Measurements from ENCODE around the gene SPATA6.

The SPATA6 gene

GRCh38 chr1:48263041-48263440 is 209.0 kb downstream of the SPATA6 start:
- H3K4me1 ChIP-seq = no peaks in the 10 kb centered on the region
- no peak for TF ChIP-seq Cebpa-rat (IDR thresholded peaks at IDR 0.05)
- H3K27ac ChIP-seq = no peak overlapping the region
- no peaks in the 10 kb centered on the region for H3K27me3 ChIP-seq
- no peaks in the 10 kb centered on the region for H3K36me3 ChIP-seq
- no peak overlapping the region for H3K4me3 ChIP-seq
- H3K9ac ChIP-seq = no peak overlapping the region
- no peaks in the 10 kb centered on the region for H4K20me1 ChIP-seq
- H3K9me3 ChIP-seq = peaks cover 11% of the 10 kb centered on the region; the same call in 1 of the 2 replicates
- no peak overlapping the region for H3K4me2 ChIP-seq

GRCh38 chr1:48261881-48262400 is 210.1 kb downstream of the SPATA6 start:
- no peak for TF ChIP-seq Cebpa-rat (IDR thresholded peaks at IDR 0.05)
- Histone ChIP-seq H4K20me1 (no peaks in the 10 kb centered on the region), H3K27me3 (no peaks in the 10 kb centered on the region), H3K36me3 (no peaks in the 10 kb centered on the region), H3K4me3 (no peak overlapping the region), H3K4me1 (no peaks in the 10 kb centered on the region), H3K9me3 (no peaks in the 10 kb centered on the region), H3K27ac (no peak overlapping the region), H3K4me2 (no peak overlapping the region), H3K9ac (no peak overlapping the region)

- Histone ChIP-seq H3K4me3 (no peak overlapping the region), H4K20me1 (no peaks in the 10 kb centered on the region), H3K9ac (no peak overlapping the region)
Measured at GRCh38 chr1:48258106-48258505, 213.9 kb downstream of the SPATA6 start.

GRCh38 chr1:48254254-48254653 is 217.8 kb downstream of the SPATA6 start:
- no peak for TF ChIP-seq Cebpa-rat (IDR thresholded peaks at IDR 0.05)
- Histone ChIP-seq H3K9me3 (no peaks in the 10 kb centered on the region), H3K4me1 (peaks cover 8% of the 10 kb centered on the region), H3K9ac (no peak overlapping the region), H4K20me1 (no peaks in the 10 kb centered on the region), H3K4me2 (no peak overlapping the region), H3K4me3 (no peak overlapping the region), H3K36me3 (no peaks in the 10 kb centered on the region), H3K27me3 (no peaks in the 10 kb centered on the region), H3K27ac (no peak overlapping the region)

More at GRCh38 chr1:48258106-48258505, 213.9 kb downstream of the SPATA6 start:
- H3K36me3 ChIP-seq = no peaks in the 10 kb centered on the region
- no peaks in the 10 kb centered on the region for H3K27me3 ChIP-seq
- no peaks in the 10 kb centered on the region for H3K9me3 ChIP-seq
- H3K4me1 ChIP-seq = no peaks in the 10 kb centered on the region
- no peak overlapping the region for H3K4me2 ChIP-seq
- no peak overlapping the region for H3K27ac ChIP-seq
- no peak for TF ChIP-seq Cebpa-rat (IDR thresholded peaks at IDR 0.05)

- peaks cover 8% of the 10 kb centered on the region for H3K4me1 ChIP-seq
- no peak overlapping the region for H3K4me3 ChIP-seq
- no peak overlapping the region; the same call in 1 of the 2 replicates for H3K4me2 ChIP-seq
- no peaks in the 10 kb centered on the region for H3K36me3 ChIP-seq
- no peak overlapping the region for H3K9ac ChIP-seq
- no peak overlapping the region for H3K27ac ChIP-seq
- no peaks in the 10 kb centered on the region for H4K20me1 ChIP-seq
- H3K9me3 ChIP-seq = no peaks in the 10 kb centered on the region
- TF ChIP-seq Cebpa-rat (IDR thresholded peaks at IDR 0.05) = no peak
- H3K27me3 ChIP-seq = no peaks in the 10 kb centered on the region
Measured at GRCh38 chr1:48251821-48252220, 220.2 kb downstream of the SPATA6 start.

GRCh38 chr1:48251323-48251722 is 220.7 kb downstream of the SPATA6 start:
- no peak overlapping the region for H3K4me2 ChIP-seq
- H3K36me3 ChIP-seq = no peaks in the 10 kb centered on the region
- H3K9me3 ChIP-seq = no peaks in the 10 kb centered on the region
- H3K27ac ChIP-seq = no peak overlapping the region
- H3K4me3 ChIP-seq = no peak overlapping the region
- H3K27me3 ChIP-seq = no peaks in the 10 kb centered on the region
- H4K20me1 ChIP-seq = no peaks in the 10 kb centered on the region
- peaks cover 8% of the 10 kb centered on the region for H3K4me1 ChIP-seq
- no peak overlapping the region for H3K9ac ChIP-seq
- no peak for TF ChIP-seq Cebpa-rat (IDR thresholded peaks at IDR 0.05)

GRCh38 chr1:48250572-48250971 is 221.4 kb downstream of the SPATA6 start:
- Histone ChIP-seq H3K4me2 (no peak overlapping the region), H4K20me1 (no peaks in the 10 kb centered on the region), H3K36me3 (no peaks in the 10 kb centered on the region), H3K27me3 (no peaks in the 10 kb centered on the region), H3K27ac (no peak overlapping the region), H3K9me3 (no peaks in the 10 kb centered on the region), H3K9ac (no peak overlapping the region), H3K4me1 (peaks cover 9% of the 10 kb centered on the region), H3K4me3 (no peak overlapping the region)
- no peak for TF ChIP-seq Cebpa-rat (IDR thresholded peaks at IDR 0.05)

GRCh38 chr1:48249868-48250267 is 222.1 kb downstream of the SPATA6 start:
- Histone ChIP-seq H3K9ac (no peak overlapping the region), H3K27ac (no peak overlapping the region), H3K27me3 (no peaks in the 10 kb centered on the region), H3K4me1 (peaks cover 16% of the 10 kb centered on the region), H3K36me3 (no peaks in the 10 kb centered on the region), H3K4me3 (no peak overlapping the region), H3K9me3 (no peaks in the 10 kb centered on the region), H4K20me1 (no peaks in the 10 kb centered on the region), H3K4me2 (no peak overlapping the region)
- TF ChIP-seq Cebpa-rat (IDR thresholded peaks at IDR 0.05) = no peak

GRCh38 chr1:48248356-48248755 is 223.6 kb downstream of the SPATA6 start:
- no peak overlapping the region for H3K27ac ChIP-seq
- H3K4me1 ChIP-seq = peaks cover 16% of the 10 kb centered on the region
- H3K9me3 ChIP-seq = no peaks in the 10 kb centered on the region
- H3K36me3 ChIP-seq = no peaks in the 10 kb centered on the region
- no peak for TF ChIP-seq Cebpa-rat (IDR thresholded peaks at IDR 0.05)
- H3K9ac ChIP-seq = no peak overlapping the region
- H3K4me2 ChIP-seq = no peak overlapping the region
- no peaks in the 10 kb centered on the region for H4K20me1 ChIP-seq
- H3K4me3 ChIP-seq = no peak overlapping the region
- H3K27me3 ChIP-seq = no peaks in the 10 kb centered on the region

- Histone ChIP-seq H3K9me3 (no peaks in the 10 kb centered on the region), H3K27me3 (no peaks in the 10 kb centered on the region), H3K4me2 (no peak overlapping the region), H3K9ac (no peak overlapping the region), H3K4me1 (peaks cover 11% of the 10 kb centered on the region), H3K4me3 (no peak overlapping the region), H4K20me1 (no peaks in the 10 kb centered on the region), H3K27ac (no peak overlapping the region), H3K36me3 (no peaks in the 10 kb centered on the region)
- no peak for TF ChIP-seq Cebpa-rat (IDR thresholded peaks at IDR 0.05)
Measured at GRCh38 chr1:48246727-48247126, 225.3 kb downstream of the SPATA6 start.

Data from BLaER1 (cell line).